UCSD-AML1 (cell line): ENCODE results near the gene SPP2.

Experiments
- DNase-seq: peaks from one replicate; lab custom pipeline; 2025; ENCODE audit not compliant: unreplicated experiment; lab: John Stamatoyannopoulos, UW

SPP2 gene

GRCh38 chr2:234038076-234038802 lies 12.3 kb upstream of the SPP2 start:
- DNase-seq, result no peak

- DNase-seq, result no peak
Observed at GRCh38 chr2:234044157-234044556, 6.3 kb upstream of the SPP2 start.

- DNase-seq, result no peak
Observed at GRCh38 chr2:234046521-234046920, 4.0 kb upstream of the SPP2 start.

- no peak for DNase-seq
Observed at GRCh38 chr2:234047361-234047760, 3.1 kb upstream of the SPP2 start.

- DNase-seq, result no peak
Observed at GRCh38 chr2:234048049-234048448, 2.5 kb upstream of the SPP2 start.

GRCh38 chr2:234051374-234052070 lies 1.0 kb downstream of the SPP2 start:
- no peak for DNase-seq

GRCh38 chr2:234058881-234059280 lies 8.4 kb downstream of the SPP2 start:
- no peak for DNase-seq

GRCh38 chr2:234060236-234060635 lies 9.7 kb downstream of the SPP2 start:
- no peak for DNase-seq

- no peak for DNase-seq
Observed at GRCh38 chr2:234061624-234062257, 11.2 kb downstream of the SPP2 start.

- DNase-seq, result no peak
Observed at GRCh38 chr2:234066587-234066986, 16.1 kb downstream of the SPP2 start.

GRCh38 chr2:234071664-234072063 lies 21.2 kb downstream of the SPP2 start:
- DNase-seq, result no peak

GRCh38 chr2:234072454-234072853 lies 22.0 kb downstream of the SPP2 start:
- no peak for DNase-seq

GRCh38 chr2:234074751-234075517 lies 24.4 kb downstream of the SPP2 start:
- no peak for DNase-seq

- no peak for DNase-seq
Observed at GRCh38 chr2:234075518-234075915, 25.0 kb downstream of the SPP2 start.

- DNase-seq, result no peak
Observed at GRCh38 chr2:234075947-234076346, 25.4 kb downstream of the SPP2 start.

GRCh38 chr2:234076451-234076850 lies 25.9 kb downstream of the SPP2 start:
- no peak for DNase-seq

- no peak for DNase-seq
Observed at GRCh38 chr2:234078129-234078528, 27.6 kb downstream of the SPP2 start.

GRCh38 chr2:234081970-234082822 lies 31.7 kb downstream of the SPP2 start:
- DNase-seq, result no peak

- DNase-seq, result no peak
Observed at GRCh38 chr2:234083572-234084348, 33.3 kb downstream of the SPP2 start.

- DNase-seq, result no peak
Observed at GRCh38 chr2:234091432-234091879, 41.0 kb downstream of the SPP2 start.
